Measurements from ENCODE around the gene NBPF19. TPM values are rescaled to one million over a fixed set of nuclear protein-coding genes. Genes with fewer than 3 reads are reported as not detected.

Gene NBPF19
- total RNA-seq, 6 donors from 2014 or later = 8.1 to 66.0 (median 20.5) TPM

Other genes with a start within 250 kb of the NBPF19 start
- gene PPIAL4C, start 108.8 kb downstream of the NBPF19 start, total RNA-seq = under 1 TPM in 1 of 6 donors, not detected in 5; 0.86 TPM